ENCODE data around the gene MRM3. TPM values are rescaled to one million over a fixed set of nuclear protein-coding genes. Genes with fewer than 3 reads are reported as not detected.

Gene MRM3
- polyA plus RNA-seq, 1 donor from 2014 or later: 20.0 TPM

GRCh38 chr17:836151-836550 is 54.0 kb downstream of the MRM3 start:
- Histone ChIP-seq H3K9ac (ENCODE audit: low read length) (no peak overlapping the region), H3K4me3 (ENCODE audit: low read length) (no peak overlapping the region), H3K4me2 (ENCODE audit: low read length) (no peak overlapping the region), H3K27me3 (ENCODE audit: insufficient read depth, low read depth, low read length) (no peaks in the 10 kb centered on the region), H3K79me2 (replicated peaks; ENCODE audit: insufficient read depth, low read length) (peaks cover 8% of the 10 kb centered on the region), H2AFZ (ENCODE audit: low read depth, low read length) (no peak overlapping the region), H3F3A (ENCODE audit: insufficient read depth, low read length, poor library complexity, severe bottlenecking) (no peaks in the 10 kb centered on the region), H3K27ac (ENCODE audit: low read length) (no peak overlapping the region), H3K36me3 (ENCODE audit: insufficient read depth, low read length) (no peaks in the 10 kb centered on the region), H4K20me1 (ENCODE audit: insufficient read depth) (no peaks in the 10 kb centered on the region), H3K9me2 (ENCODE audit: insufficient read depth, low read length) (no peaks in the 10 kb centered on the region), H3K9me3 (ENCODE audit: low read length) (peaks cover under 1% of the 10 kb centered on the region)
- no peak for TF ChIP-seq EP300 (conservative IDR thresholded peaks at IDR 0.05; ENCODE audit: poor library complexity, severe bottlenecking)
- TF ChIP-seq CTCF (IDR thresholded peaks at IDR 0.05; ENCODE audit: poor library complexity, severe bottlenecking): no peak
- no peak for TF ChIP-seq RAD21 (conservative IDR thresholded peaks at IDR 0.05)
- no peak for TF ChIP-seq SMC3 (conservative IDR thresholded peaks at IDR 0.05; ENCODE audit: poor library complexity)
- TF ChIP-seq POLR2AphosphoS5 (IDR thresholded peaks at IDR 0.05): no peak
- no peak for TF ChIP-seq REST (IDR thresholded peaks at IDR 0.05; ENCODE audit: borderline replicate concordance)
- TF ChIP-seq EZH2 (IDR thresholded peaks at IDR 0.05; ENCODE audit: borderline replicate concordance, insufficient read depth, low read length, poor library complexity, severe bottlenecking): no peak
- TF ChIP-seq MXI1 (conservative IDR thresholded peaks at IDR 0.05; ENCODE audit: poor library complexity, severe bottlenecking): no peak
- no peak for TF ChIP-seq TAF1 (IDR thresholded peaks at IDR 0.05; ENCODE audit: low read depth)

GRCh38 chr17:838486-838885 is 56.3 kb downstream of the MRM3 start:
- no peaks in the 10 kb centered on the region for H3K36me3 ChIP-seq (ENCODE audit: insufficient read depth, low read length)
- no peaks in the 10 kb centered on the region for H3K9me2 ChIP-seq (ENCODE audit: insufficient read depth, low read length)
- H4K20me1 ChIP-seq (ENCODE audit: insufficient read depth): no peaks in the 10 kb centered on the region
- no peak overlapping the region for H3K4me2 ChIP-seq (ENCODE audit: low read length)
- peaks cover 8% of the 10 kb centered on the region for H3K79me2 ChIP-seq (replicated peaks; ENCODE audit: insufficient read depth, low read length)
- no peak overlapping the region for H2AFZ ChIP-seq (ENCODE audit: low read depth, low read length)
- TF ChIP-seq CTCF (IDR thresholded peaks at IDR 0.05; ENCODE audit: poor library complexity, severe bottlenecking): no peak
- no peak for TF ChIP-seq MXI1 (conservative IDR thresholded peaks at IDR 0.05; ENCODE audit: poor library complexity, severe bottlenecking)
- TF ChIP-seq EZH2 (IDR thresholded peaks at IDR 0.05; ENCODE audit: borderline replicate concordance, insufficient read depth, low read length, poor library complexity, severe bottlenecking): no peak
- no peak for TF ChIP-seq SMC3 (conservative IDR thresholded peaks at IDR 0.05; ENCODE audit: poor library complexity)
- no peak for TF ChIP-seq TAF1 (IDR thresholded peaks at IDR 0.05; ENCODE audit: low read depth)
- H3K4me3 ChIP-seq (ENCODE audit: low read length): no peak overlapping the region
- H3K27ac ChIP-seq (ENCODE audit: low read length): no peak overlapping the region
- H3K9ac ChIP-seq (ENCODE audit: low read length): no peak overlapping the region
- no peaks in the 10 kb centered on the region for H3F3A ChIP-seq (ENCODE audit: insufficient read depth, low read length, poor library complexity, severe bottlenecking)
- H3K9me3 ChIP-seq (ENCODE audit: low read length): peaks cover 5% of the 10 kb centered on the region
- no peaks in the 10 kb centered on the region for H3K27me3 ChIP-seq (ENCODE audit: insufficient read depth, low read depth, low read length)
